HFFc6 (cell line): ENCODE data around the gene PFKFB3. TPM values are rescaled to one million over a fixed set of nuclear protein-coding genes. Genes with fewer than 3 reads are reported as not detected.

Source experiments
- DNase-seq: peaks from one replicate; pipeline ENCODE4 v3.0.0-alpha.2; 2018
- H3K27ac Mint-ChIP-seq: 2 replicates; pipeline ENCODE4 v1.8.0; 2020; ENCODE audit warnings: mild to moderate bottlenecking, mixed read lengths
- H3K27me3 Mint-ChIP-seq: 2 replicates; pipeline ENCODE4 v1.8.0; 2021; ENCODE audit warnings: mild to moderate bottlenecking, moderate library complexity, mixed read lengths; ENCODE audit not compliant: insufficient read depth
- H3K36me3 Mint-ChIP-seq: 2 replicates; pipeline ENCODE4 v1.8.0; 2021; ENCODE audit warnings: low read depth, mixed read lengths
- H3K4me1 Mint-ChIP-seq: 2 replicates; pipeline ENCODE4 v1.8.0; 2020; ENCODE audit warnings: low read depth, mixed read lengths
- H3K4me3 Mint-ChIP-seq: 2 replicates; pipeline ENCODE4 v1.8.0; 2020; ENCODE audit warnings: mild to moderate bottlenecking, moderate library complexity, mixed read lengths
- H3K9me3 Mint-ChIP-seq: 2 replicates; pipeline ENCODE4 v1.8.0; 2020; ENCODE audit warnings: mild to moderate bottlenecking, mixed read lengths
- long read RNA-seq: library from polyadenylated mRNA; unstranded; transcript quantifications from one replicate; pipeline ENCODE4 v2.0.0, GENCODE V29; 2019
- total RNA-seq, 6 experiments: library from RNA; stranded (reverse); fragmentation: NEBNext Ultra II Directional; extraction: Animal tissue kit (Norgen Biotek cat#: 25700); gene quantifications; 2 replicates in 1 of 6; 3 replicates in 5 of 6; pipeline ENCODE4 v1.2.3, GENCODE V29; 2021
- TF ChIP-seq, protein P1 (sequence below): fragments of 200-600 bp; sonication (generic); IDR thresholded peaks from 2 replicates; pipeline ENCODE4 v1.5.0; 2021; ENCODE audit warnings: antibody characterized with exemption, mild to moderate bottlenecking

The PFKFB3 gene
- total RNA-seq = 10 to 100 TPM; 25.4 to 34.6 (median 28.7) TPM
- long read RNA-seq, full-length matches to known transcripts = 10 of 16 reads
- long read RNA-seq, partial matches to known transcripts = 4 of 16 reads
- long read RNA-seq, other reads (novel, unspliced or antisense) = 2 of 16 reads

GRCh38 chr10:6202684-6203330 lies at the start of gene PFKFB3:
Gene PFKFB3, plus strand, starts transcription at chr10:6202932. Its CDS starts 329 bp downstream, at chr10:6203261.
- H3K27me3 Mint-ChIP-seq = no peaks in the 10 kb centered on the region; the same call in none of the 2 replicates
- peak; percentile 93 for DNase-seq
- H3K9me3 Mint-ChIP-seq = no peaks in the 10 kb centered on the region
- H3K36me3 Mint-ChIP-seq = no peaks in the 10 kb centered on the region
- H3K4me3 Mint-ChIP-seq = peak within 1 kb of the TSS; percentile 98
- peak within 1 kb of the TSS; percentile 88 for H3K27ac Mint-ChIP-seq
- TF ChIP-seq, protein P1, sequence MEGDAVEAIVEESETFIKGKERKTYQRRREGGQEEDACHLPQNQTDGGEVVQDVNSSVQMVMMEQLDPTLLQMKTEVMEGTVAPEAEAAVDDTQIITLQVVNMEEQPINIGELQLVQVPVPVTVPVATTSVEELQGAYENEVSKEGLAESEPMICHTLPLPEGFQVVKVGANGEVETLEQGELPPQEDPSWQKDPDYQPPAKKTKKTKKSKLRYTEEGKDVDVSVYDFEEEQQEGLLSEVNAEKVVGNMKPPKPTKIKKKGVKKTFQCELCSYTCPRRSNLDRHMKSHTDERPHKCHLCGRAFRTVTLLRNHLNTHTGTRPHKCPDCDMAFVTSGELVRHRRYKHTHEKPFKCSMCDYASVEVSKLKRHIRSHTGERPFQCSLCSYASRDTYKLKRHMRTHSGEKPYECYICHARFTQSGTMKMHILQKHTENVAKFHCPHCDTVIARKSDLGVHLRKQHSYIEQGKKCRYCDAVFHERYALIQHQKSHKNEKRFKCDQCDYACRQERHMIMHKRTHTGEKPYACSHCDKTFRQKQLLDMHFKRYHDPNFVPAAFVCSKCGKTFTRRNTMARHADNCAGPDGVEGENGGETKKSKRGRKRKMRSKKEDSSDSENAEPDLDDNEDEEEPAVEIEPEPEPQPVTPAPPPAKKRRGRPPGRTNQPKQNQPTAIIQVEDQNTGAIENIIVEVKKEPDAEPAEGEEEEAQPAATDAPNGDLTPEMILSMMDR = peak; percentile 98
- peaks cover 27% of the 10 kb centered on the region for H3K4me1 Mint-ChIP-seq

DNA sequence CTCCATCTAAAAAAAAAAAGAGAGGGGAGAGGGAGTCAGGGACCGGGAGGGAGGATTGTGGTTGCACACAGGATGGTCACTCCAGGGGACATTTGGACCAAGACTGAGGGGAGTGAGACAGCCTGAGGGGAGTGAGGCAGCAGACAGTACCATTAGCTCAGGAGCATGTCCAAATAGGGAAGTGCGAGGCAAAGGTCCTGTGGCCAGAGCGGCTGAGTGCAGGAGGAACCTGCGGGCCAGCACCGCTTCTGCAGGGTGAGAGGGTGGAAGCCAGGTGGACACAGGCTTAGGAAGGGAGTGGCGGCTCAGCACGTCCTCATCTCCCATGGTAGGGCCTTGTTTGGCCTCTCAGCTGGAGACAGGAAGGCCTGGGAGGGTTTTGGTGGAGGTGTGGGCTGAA lies 48.9 kb upstream of the PFKFB3 start:
- no peak overlapping the region for H3K27ac Mint-ChIP-seq
- H3K36me3 Mint-ChIP-seq = no peaks in the 10 kb centered on the region
- no peaks in the 10 kb centered on the region for H3K9me3 Mint-ChIP-seq
- TF ChIP-seq, protein P1 = no peak
- peaks cover 26% of the 10 kb centered on the region for H3K4me1 Mint-ChIP-seq
- peaks cover 3% of the 10 kb centered on the region for H3K27me3 Mint-ChIP-seq
- H3K4me3 Mint-ChIP-seq = no peak overlapping the region
- DNase-seq = no peak

DNA sequence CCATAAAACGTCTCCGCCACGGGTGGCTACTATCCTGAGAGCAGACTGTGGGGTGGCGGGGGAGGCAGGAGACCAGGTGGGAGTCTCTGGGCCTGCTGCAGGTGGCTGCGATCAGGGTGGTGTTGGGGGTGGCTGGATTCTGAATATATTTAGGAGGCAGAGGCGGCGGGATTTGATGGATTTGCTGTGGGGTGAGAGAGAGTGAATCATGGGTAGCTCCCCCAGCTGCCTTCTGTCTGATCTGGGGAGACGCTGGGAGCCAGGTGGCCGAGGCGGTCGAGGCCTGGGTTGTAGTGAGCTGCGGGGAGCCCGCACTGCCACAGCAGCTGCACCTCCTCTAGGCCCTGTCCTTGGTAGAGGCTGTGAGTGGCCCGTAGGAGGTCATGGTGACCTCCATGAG lies 48.2 kb upstream of the PFKFB3 start:
- no peaks in the 10 kb centered on the region for H3K36me3 Mint-ChIP-seq
- H3K27me3 Mint-ChIP-seq = peaks cover 2% of the 10 kb centered on the region

GRCh38 chr10:6158276-6158675 lies 44.5 kb upstream of the PFKFB3 start:
- Mint-ChIP-seq H3K27me3 (peaks cover 2% of the 10 kb centered on the region), H3K27ac (peak overlapping the region; percentile 98), H3K36me3 (no peaks in the 10 kb centered on the region), H3K4me1 (peaks cover 30% of the 10 kb centered on the region), H3K4me3 (no peak overlapping the region), H3K9me3 (no peaks in the 10 kb centered on the region)
- TF ChIP-seq, protein P1 = no peak
- no peak for DNase-seq

More for the DNA sequence above, 48.2 kb upstream of the PFKFB3 start:
- no peak overlapping the region for H3K4me3 Mint-ChIP-seq
- H3K27ac Mint-ChIP-seq = no peak overlapping the region
- TF ChIP-seq, protein P1 = no peak
- no peaks in the 10 kb centered on the region for H3K9me3 Mint-ChIP-seq
- H3K4me1 Mint-ChIP-seq = peaks cover 26% of the 10 kb centered on the region
- no peak for DNase-seq

- H3K4me1 Mint-ChIP-seq = peaks cover 48% of the 10 kb centered on the region
- TF ChIP-seq, protein P1 = no peak
- no peak for DNase-seq
- H3K4me3 Mint-ChIP-seq = no peak overlapping the region
- no peak overlapping the region for H3K27ac Mint-ChIP-seq
- H3K36me3 Mint-ChIP-seq = peaks cover 12% of the 10 kb centered on the region; the same call in 1 of the 2 replicates
- H3K9me3 Mint-ChIP-seq = no peaks in the 10 kb centered on the region
- peaks cover 2% of the 10 kb centered on the region for H3K27me3 Mint-ChIP-seq
Observed at GRCh38 chr10:6161921-6162320, 40.8 kb upstream of the PFKFB3 start.
